Panc1 (cell line): Measurements from ENCODE around the gene ZFYVE28. TPM values are rescaled to one million over a fixed set of nuclear protein-coding genes. Genes with fewer than 3 reads are reported as not detected.

ENCODE experiments used
- ATAC-seq: fragments of 200-7000 bp; cut with Tn5 transposase; 2 replicates; pipeline ENCODE4 v1.9.1; 2020; ENCODE audit warnings: mild to moderate bottlenecking, moderate library complexity
- BruUV-seq: library from RNA; stranded (reverse); fragments of 400-500 nt; replicated peaks from 2 replicates; lab custom pipeline; 2021; lab: Mats Ljungman, UMichigan
- CTCF ChIA-PET: fragments of 300-600 bp; sonication (Branson Sonifier 250); formaldehyde crosslinking; loops from one replicate; lab custom pipeline; 2022; ENCODE audit warnings: antibody characterized with exemption; lab: Charles Lee
- POLR2A ChIA-PET: fragments of 300-600 bp; sonication (Branson Sonifier 250); formaldehyde crosslinking; loops from one replicate; lab custom pipeline; 2022; ENCODE audit warnings: antibody characterized with exemption; lab: Charles Lee
- DNase-seq: peaks from one replicate; pipeline ENCODE4 v3.0.0-alpha.2; 2010; ENCODE audit warnings: low read depth, low spot score
- H3K27ac ChIP-seq: 2 replicates; pipeline ENCODE4 v1.5.1; 2011; ENCODE audit warnings: mild to moderate bottlenecking, low read length, inconsistent platforms
- H3K27me3 ChIP-seq: fragments of 200-500 bp; sonication (Bioruptor generic); 2 replicates; pipeline ENCODE4 v1.6.0; 2014; ENCODE audit warnings: low read length, inconsistent platforms; ENCODE audit not compliant: control insufficient read depth, insufficient read depth
- H3K36me3 ChIP-seq: fragments of 200-500 bp; sonication (Bioruptor generic); 2 replicates; pipeline ENCODE4 v1.5.1; 2014; ENCODE audit warnings: inconsistent platforms, mild to moderate bottlenecking, low read length, moderate library complexity; ENCODE audit not compliant: control insufficient read depth, insufficient read depth
- H3K4me1 ChIP-seq: 2 replicates; pipeline ENCODE4 v1.5.1; 2011; ENCODE audit warnings: inconsistent platforms, mild to moderate bottlenecking, low read length, moderate library complexity; ENCODE audit not compliant: control insufficient read depth, insufficient read depth
- H3K4me3 ChIP-seq, 2 experiments: 2 replicates each; pipeline ENCODE4 v1.5.1; 2011 to 2012; ENCODE audit warnings: low read depth in 2 of 2, low read length in 2 of 2, mild to moderate bottlenecking in 2 of 2, inconsistent platforms in 1 of 2, moderate library complexity in 1 of 2
- H3K9me3 ChIP-seq: fragments of 200-500 bp; sonication (Bioruptor generic); 2 replicates; pipeline ENCODE4 v1.5.1; 2014; ENCODE audit warnings: low read depth, mild to moderate bottlenecking, inconsistent platforms, low read length, moderate library complexity; ENCODE audit not compliant: control insufficient read depth, insufficient read depth
- POLR2AphosphoS5 ChIP-seq: IDR thresholded peaks from 2 replicates; pipeline ENCODE4 v1.6.1; 2012; ENCODE audit warnings: mild to moderate bottlenecking, low read depth, low read length, moderate library complexity
- SIN3A ChIP-seq: IDR thresholded peaks from 2 replicates; pipeline ENCODE4 v1.6.1; 2012; ENCODE audit warnings: low read depth, mild to moderate bottlenecking, low read length, moderate library complexity, borderline replicate concordance; ENCODE audit not compliant: insufficient read depth
- TCF7L2 ChIP-seq: IDR thresholded peaks from 2 replicates; pipeline ENCODE4 v1.6.1; 2011; ENCODE audit warnings: mild to moderate bottlenecking, low read depth, low read length, inconsistent platforms
- in situ Hi-C: cut with HindIII; loops from 2 replicates; pipeline ENCODE4 v1.10.0; 2016; ENCODE audit warnings: low sequenced_read_pairs, low pct_unique_long_range_greater_than_20kb
- intact Hi-C: fragments of 100-400 bp; cut with micrococcal nuclease; formaldehyde crosslinking; loops from one replicate; pipeline ENCODE4 v1.10.0; 2022; ENCODE audit not compliant: unreplicated experiment
- total RNA-seq: library from RNA; stranded (reverse); gene quantifications from one replicate; pipeline ENCODE4 v1.2.1, GENCODE V29; 2021; ENCODE audit not compliant: unreplicated experiment
- TF ChIP-seq, protein P1 (sequence below): fragments of 450-650 bp; IDR thresholded peaks from 2 replicates; pipeline ENCODE4 v1.5.1; 2017; ENCODE audit warnings: mild to moderate bottlenecking
- TF ChIP-seq, protein P2 (sequence below), 2 experiments: IDR thresholded peaks; 2 replicates each; pipeline ENCODE4 v1.6.1; 2011 to 2012; ENCODE audit warnings: low read depth in 2 of 2, control low read depth in 1 of 2, low read length in 1 of 2, mild to moderate bottlenecking in 1 of 2, moderate library complexity in 1 of 2; ENCODE audit not compliant: insufficient read depth in 1 of 2

Gene ZFYVE28
- total RNA-seq, 1 experiment from 2014 or later: 11.9 TPM

DNA sequence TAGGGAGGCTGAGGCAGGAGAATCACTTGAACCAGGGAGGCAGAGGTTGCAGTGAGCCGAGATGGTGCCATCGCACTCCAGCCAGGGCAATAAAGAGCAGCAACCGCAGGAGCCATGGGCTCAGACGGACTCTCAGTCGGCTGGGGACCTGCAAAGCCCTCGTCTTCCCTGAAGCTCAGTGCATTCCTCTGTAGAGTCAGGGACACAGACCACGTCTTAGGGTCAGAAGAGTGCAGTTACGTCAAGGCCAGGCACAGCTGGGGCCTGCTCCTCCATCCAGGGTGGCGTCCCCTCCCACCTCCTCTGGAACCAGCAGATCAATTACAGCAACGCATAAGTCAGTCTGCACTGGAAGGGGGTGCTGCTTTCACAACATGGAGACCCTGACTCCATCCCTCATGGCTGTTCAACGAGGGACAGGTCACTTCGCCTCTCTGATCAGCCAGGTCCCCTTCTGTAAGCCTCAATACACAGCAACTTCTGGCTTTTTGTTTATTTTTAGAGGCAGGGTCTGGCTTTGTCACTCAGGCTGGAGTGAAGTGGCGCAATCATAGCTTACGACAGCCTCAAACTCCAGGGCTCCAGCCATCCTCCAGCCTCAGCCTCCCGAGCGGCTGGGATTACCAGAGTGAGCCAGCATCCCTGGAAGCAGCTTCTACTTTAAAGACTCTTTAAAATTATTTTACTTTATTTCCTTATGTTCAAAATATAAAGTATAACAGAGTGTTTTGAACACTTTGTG lies 76.4 kb downstream of the ZFYVE28 start:
- H3K27me3 ChIP-seq: no peaks in the 10 kb centered on the region
- H3K9me3 ChIP-seq: no peaks in the 10 kb centered on the region
- H3K4me3 ChIP-seq: no peak overlapping the region
- in situ Hi-C loops (no loop called here), intact Hi-C loops (no loop called here)
- ChIA-PET POLR2A (no interaction called here), CTCF (no interaction called here)
- TF ChIP-seq, protein P1, sequence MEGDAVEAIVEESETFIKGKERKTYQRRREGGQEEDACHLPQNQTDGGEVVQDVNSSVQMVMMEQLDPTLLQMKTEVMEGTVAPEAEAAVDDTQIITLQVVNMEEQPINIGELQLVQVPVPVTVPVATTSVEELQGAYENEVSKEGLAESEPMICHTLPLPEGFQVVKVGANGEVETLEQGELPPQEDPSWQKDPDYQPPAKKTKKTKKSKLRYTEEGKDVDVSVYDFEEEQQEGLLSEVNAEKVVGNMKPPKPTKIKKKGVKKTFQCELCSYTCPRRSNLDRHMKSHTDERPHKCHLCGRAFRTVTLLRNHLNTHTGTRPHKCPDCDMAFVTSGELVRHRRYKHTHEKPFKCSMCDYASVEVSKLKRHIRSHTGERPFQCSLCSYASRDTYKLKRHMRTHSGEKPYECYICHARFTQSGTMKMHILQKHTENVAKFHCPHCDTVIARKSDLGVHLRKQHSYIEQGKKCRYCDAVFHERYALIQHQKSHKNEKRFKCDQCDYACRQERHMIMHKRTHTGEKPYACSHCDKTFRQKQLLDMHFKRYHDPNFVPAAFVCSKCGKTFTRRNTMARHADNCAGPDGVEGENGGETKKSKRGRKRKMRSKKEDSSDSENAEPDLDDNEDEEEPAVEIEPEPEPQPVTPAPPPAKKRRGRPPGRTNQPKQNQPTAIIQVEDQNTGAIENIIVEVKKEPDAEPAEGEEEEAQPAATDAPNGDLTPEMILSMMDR: no peak
- TF ChIP-seq POLR2AphosphoS5 (no peak), TCF7L2 (no peak), SIN3A (no peak)
- TF ChIP-seq, protein P2, sequence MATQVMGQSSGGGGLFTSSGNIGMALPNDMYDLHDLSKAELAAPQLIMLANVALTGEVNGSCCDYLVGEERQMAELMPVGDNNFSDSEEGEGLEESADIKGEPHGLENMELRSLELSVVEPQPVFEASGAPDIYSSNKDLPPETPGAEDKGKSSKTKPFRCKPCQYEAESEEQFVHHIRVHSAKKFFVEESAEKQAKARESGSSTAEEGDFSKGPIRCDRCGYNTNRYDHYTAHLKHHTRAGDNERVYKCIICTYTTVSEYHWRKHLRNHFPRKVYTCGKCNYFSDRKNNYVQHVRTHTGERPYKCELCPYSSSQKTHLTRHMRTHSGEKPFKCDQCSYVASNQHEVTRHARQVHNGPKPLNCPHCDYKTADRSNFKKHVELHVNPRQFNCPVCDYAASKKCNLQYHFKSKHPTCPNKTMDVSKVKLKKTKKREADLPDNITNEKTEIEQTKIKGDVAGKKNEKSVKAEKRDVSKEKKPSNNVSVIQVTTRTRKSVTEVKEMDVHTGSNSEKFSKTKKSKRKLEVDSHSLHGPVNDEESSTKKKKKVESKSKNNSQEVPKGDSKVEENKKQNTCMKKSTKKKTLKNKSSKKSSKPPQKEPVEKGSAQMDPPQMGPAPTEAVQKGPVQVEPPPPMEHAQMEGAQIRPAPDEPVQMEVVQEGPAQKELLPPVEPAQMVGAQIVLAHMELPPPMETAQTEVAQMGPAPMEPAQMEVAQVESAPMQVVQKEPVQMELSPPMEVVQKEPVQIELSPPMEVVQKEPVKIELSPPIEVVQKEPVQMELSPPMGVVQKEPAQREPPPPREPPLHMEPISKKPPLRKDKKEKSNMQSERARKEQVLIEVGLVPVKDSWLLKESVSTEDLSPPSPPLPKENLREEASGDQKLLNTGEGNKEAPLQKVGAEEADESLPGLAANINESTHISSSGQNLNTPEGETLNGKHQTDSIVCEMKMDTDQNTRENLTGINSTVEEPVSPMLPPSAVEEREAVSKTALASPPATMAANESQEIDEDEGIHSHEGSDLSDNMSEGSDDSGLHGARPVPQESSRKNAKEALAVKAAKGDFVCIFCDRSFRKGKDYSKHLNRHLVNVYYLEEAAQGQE (IDR thresholded peaks at IDR 0.05; ENCODE audit: insufficient read depth in 1 of 2, low read depth in 2 of 2, low read length in 1 of 2): no peak
- no peak for DNase-seq
- BruUV-seq: no TSS peak
- H3K4me1 ChIP-seq: peaks cover under 1% of the 10 kb centered on the region; the same call in 1 of the 2 replicates
- H3K36me3 ChIP-seq: no peaks in the 10 kb centered on the region
- ATAC-seq: no peak
- no peak overlapping the region for H3K27ac ChIP-seq

DNA sequence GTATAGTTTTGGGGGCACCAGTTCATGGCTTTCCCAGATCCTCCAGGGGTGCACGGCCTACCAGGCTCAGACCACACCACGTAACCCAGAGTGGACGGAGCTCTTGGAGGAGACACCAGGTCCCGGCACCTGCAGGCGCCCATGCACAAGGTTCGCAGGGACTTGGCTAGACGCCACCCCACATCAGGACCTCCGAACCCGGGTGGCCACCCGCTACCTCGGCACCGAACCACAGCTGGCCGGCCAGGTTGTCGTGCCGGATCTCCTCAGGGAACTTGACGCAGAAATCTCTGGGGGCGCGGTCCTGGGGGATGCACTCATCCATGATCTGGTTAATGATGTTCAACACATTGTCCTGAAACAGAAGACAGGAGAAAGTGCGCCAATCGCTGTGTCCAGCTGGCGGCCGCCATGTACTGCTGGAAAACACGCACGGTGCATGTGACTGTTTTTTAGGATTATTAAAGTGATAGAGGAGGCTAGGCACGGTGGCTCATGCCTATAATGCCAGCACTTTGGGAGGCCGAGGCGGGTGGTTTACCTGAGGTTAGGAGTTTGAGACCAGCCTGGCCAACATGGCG lies 77.1 kb downstream of the ZFYVE28 start:
- no peak for TF ChIP-seq POLR2AphosphoS5
- no peak for TF ChIP-seq TCF7L2
- TF ChIP-seq SIN3A: no peak
- TF ChIP-seq, protein P1: no peak
- TF ChIP-seq, protein P2 (IDR thresholded peaks at IDR 0.05; ENCODE audit: insufficient read depth in 1 of 2, low read depth in 2 of 2, low read length in 1 of 2): no peak
- H3K27ac ChIP-seq: no peak overlapping the region
- CTCF ChIA-PET: no interaction called here
- in situ Hi-C loops (no loop called here), intact Hi-C loops (no loop called here)
- no peak overlapping the region for H3K4me3 ChIP-seq
- no peaks in the 10 kb centered on the region for H3K27me3 ChIP-seq
- ATAC-seq (no peak), DNase-seq (no peak)
- no peaks in the 10 kb centered on the region for H3K9me3 ChIP-seq
- H3K4me1 ChIP-seq: no peaks in the 10 kb centered on the region
- no peaks in the 10 kb centered on the region for H3K36me3 ChIP-seq
- POLR2A ChIA-PET: no interaction called here
- BruUV-seq: no TSS peak
